HepG2 (cell line): ENCODE results near the gene USP25. TPM values are rescaled to one million over a fixed set of nuclear protein-coding genes. Genes with fewer than 3 reads are reported as not detected.

Source experiments
- ATAC-seq: fragments of 200-7000 bp; cut with Tn5 transposase; 3 replicates; pipeline ENCODE4 v1.9.1; 2020; ENCODE audit warnings: mild to moderate bottlenecking, moderate library complexity
- BruUV-seq: library from RNA; stranded (reverse); fragments of 400-500 nt; replicated peaks from 2 replicates; lab custom pipeline; 2021; lab: Mats Ljungman, UMichigan
- CTCF ChIA-PET: fragments of 300-600 bp; formaldehyde crosslinking; extraction: SDS; loops from one replicate; lab custom pipeline; 2021; ENCODE audit warnings: low total read pairs, inconsistent platforms, low intra/inter-chr PET ratio; lab: Yijun Ruan, JAX
- POLR2A ChIA-PET: fragments of 350-600 bp; sonication (Branson Sonifier 250); formaldehyde crosslinking; loops from one replicate; lab custom pipeline; 2020; ENCODE audit warnings: antibody characterized with exemption, inconsistent platforms; lab: Yijun Ruan, JAX
- DNase-seq: peaks from one replicate; pipeline ENCODE4 v3.0.0-alpha.2; 2015; ENCODE audit warnings: low spot score
- FAIRE-seq: peaks from 3 replicates; lab custom pipeline; 2011; peaks lifted over from hg19 to GRCh38; lab: Jason Lieb, UNC
- H2AFZ ChIP-seq: one replicate; pipeline ENCODE4 v1.6.1; 2011; ENCODE audit warnings: low read length, inconsistent platforms
- H3K27ac ChIP-seq: fragments of 300-600 bp; 3 replicates; pipeline ENCODE4 v1.8.0; 2011; ENCODE audit warnings: mixed run types, mild to moderate bottlenecking, mixed read lengths, low read length, inconsistent platforms; ENCODE audit not compliant: insufficient read depth; ENCODE audit errors: extremely low read length
- H3K27me3 ChIP-seq, 2 experiments: fragments of 200-600 bp in 1 of 2; 2 replicates in 1 of 2; 3 replicates in 1 of 2; pipeline versions ENCODE4 v1.6.0 to v1.8.0; 2011; ENCODE audit warnings: low read length in 2 of 2, mild to moderate bottlenecking in 2 of 2, moderate library complexity in 2 of 2, inconsistent platforms in 1 of 2; ENCODE audit not compliant: insufficient read depth in 2 of 2, control insufficient read depth in 1 of 2
- H3K36me3 ChIP-seq, 2 experiments: fragments of 200-600 bp in 1 of 2; replicated peaks in 1 of 2; 2 replicates in 1 of 2; 3 replicates in 1 of 2; pipeline versions ENCODE4 v1.5.1 to v1.8.0; 2011; ENCODE audit warnings: low read length in 2 of 2, inconsistent platforms in 1 of 2; ENCODE audit not compliant: insufficient read depth in 2 of 2, control insufficient read depth in 1 of 2
- H3K4me1 ChIP-seq: 2 replicates; pipeline ENCODE4 v1.5.1; 2012; ENCODE audit warnings: low read length, inconsistent platforms; ENCODE audit not compliant: insufficient read depth
- H3K4me2 ChIP-seq: 2 replicates; pipeline ENCODE4 v1.6.0; 2011; ENCODE audit warnings: low read depth, low read length, inconsistent platforms
- H3K4me3 ChIP-seq, 3 experiments: fragments of 200-600 bp in 1 of 3; sonication (generic), shearing (Covaris generic) in 1 of 3; replicated peaks in 1 of 3; 2 replicates each; pipeline ENCODE4 v1.5.1; 2011 to 2016; ENCODE audit warnings: low read length in 3 of 3, inconsistent platforms in 2 of 3, low read depth in 2 of 3, mild to moderate bottlenecking in 2 of 3, control low read depth in 1 of 3, mixed read lengths in 1 of 3; ENCODE audit not compliant: insufficient read depth in 1 of 3
- H3K79me2 ChIP-seq: one replicate; pipeline ENCODE4 v1.6.1; 2011; ENCODE audit warnings: low read length, inconsistent platforms; ENCODE audit not compliant: insufficient read depth
- H3K9ac ChIP-seq: 2 replicates; pipeline ENCODE4 v1.6.0; 2011; ENCODE audit warnings: mild to moderate bottlenecking, low read depth, low read length, inconsistent platforms; ENCODE audit not compliant: insufficient read depth
- H3K9me3 ChIP-seq: 2 replicates; pipeline ENCODE4 v1.5.1; 2012; ENCODE audit warnings: mild to moderate bottlenecking, low read length
- H4K20me1 ChIP-seq: 2 replicates; pipeline ENCODE4 v1.6.0; 2011; ENCODE audit warnings: inconsistent platforms, mild to moderate bottlenecking, low read length, moderate library complexity; ENCODE audit not compliant: insufficient read depth
- ETV6 ChIP-seq: sonication (generic); formaldehyde crosslinking; conservative IDR thresholded peaks from 2 replicates; pipeline ENCODE4 v1.4.0; 2020; ENCODE audit warnings: missing genetic modification reagents
- HNRNPLL ChIP-seq: fragments of 200-400 bp; formaldehyde crosslinking; IDR thresholded peaks from 2 replicates; pipeline ENCODE4 v1.6.1; 2017; ENCODE audit warnings: mild to moderate bottlenecking, low read depth, low read length; ENCODE audit not compliant: poor library complexity, severe bottlenecking
- MTERF4 ChIP-seq: sonication (generic); formaldehyde crosslinking; IDR thresholded peaks from 2 replicates; pipeline ENCODE4 v1.8.0; 2023; ENCODE audit warnings: mild to moderate bottlenecking, missing genetic modification reagents
- NR0B2 ChIP-seq: sonication (generic); formaldehyde crosslinking; IDR thresholded peaks from 2 replicates; pipeline ENCODE4 v1.4.0; 2020; ENCODE audit warnings: mild to moderate bottlenecking, missing genetic modification reagents
- RELA ChIP-seq: sonication (generic); formaldehyde crosslinking; IDR thresholded peaks from 2 replicates; pipeline ENCODE4 v1.4.0; 2020; ENCODE audit warnings: missing genetic modification reagents
- TFAP4 ChIP-seq: sonication (generic); IDR thresholded peaks from 2 replicates; pipeline ENCODE4 v1.6.1; 2016; ENCODE audit warnings: low read depth, borderline replicate concordance
- TIGD3 ChIP-seq: sonication (generic); formaldehyde crosslinking; IDR thresholded peaks from 2 replicates; pipeline ENCODE4 v1.5.1; 2020; ENCODE audit warnings: mild to moderate bottlenecking, missing genetic modification reagents, borderline replicate concordance
- ZNF34 ChIP-seq: sonication (generic); formaldehyde crosslinking; IDR thresholded peaks from 2 replicates; pipeline ENCODE4 v1.4.0; 2020; ENCODE audit warnings: mild to moderate bottlenecking, missing genetic modification reagents, borderline replicate concordance
- ZSCAN21 ChIP-seq: sonication (generic); formaldehyde crosslinking; IDR thresholded peaks from 2 replicates; pipeline ENCODE4 v1.8.0; 2022; ENCODE audit warnings: mild to moderate bottlenecking, missing genetic modification reagents, moderate library complexity, borderline replicate concordance
- WGBS: methylation state at CpG from one replicate; pipeline ENCODE4 v1.1.6; 2017; ENCODE audit warnings: low lambda C conversion rate; 5-methylcytosine and 5-hydroxymethylcytosine counted together
- in situ Hi-C: cut with HindIII; loops from 2 replicates; pipeline ENCODE4 v1.10.0; 2017; ENCODE audit warnings: low pct_unique_long_range_greater_than_20kb; ENCODE audit not compliant: extremely low pct_ligation_motif_present
- intact Hi-C: fragments of 100-400 bp; cut with micrococcal nuclease; formaldehyde crosslinking; loops from one replicate; pipeline ENCODE4 v1.10.0; 2022; ENCODE audit not compliant: unreplicated experiment
- polyA plus RNA-seq, 8 experiments: library from polyadenylated mRNA; depleted of rRNA in 3 of 8; stranded (reverse) in 7 of 8; unstranded in 1 of 8; fragments of >200 nt; fragmentation: Illumina TruSeq in 4 of 8; extraction: Trizol in 4 of 8; gene quantifications; 2 replicates each; pipeline versions ENCODE4 v1.2.1 to v1.2.3, GENCODE V29; 2011 to 2016; ENCODE audit warnings: low read depth in 4 of 8, missing spikeins in 1 of 8, mixed read lengths in 1 of 8; ENCODE audit not compliant: insufficient read depth in 1 of 8
- total RNA-seq, 5 experiments: library from RNA; depleted of rRNA; stranded (reverse); fragments of >200 nt; fragmentation: Illumina TruSeq; extraction: Trizol; gene quantifications; 2 replicates each; pipeline ENCODE4 v1.2.3, GENCODE V29; 2016; ENCODE audit warnings: low read depth in 1 of 5

USP25 gene
- total and polyA plus RNA-seq, 2 of the 13 experiments (the other 11 are each of a cell fraction or from before 2014, with no cell fraction given): 12.4 to 26.3 TPM

- H3K27me3 ChIP-seq: no peaks in the 10 kb centered on the region
- no peak overlapping the region for H3K27ac ChIP-seq
- FAIRE-seq (no peak), ATAC-seq (no peak), DNase-seq (no peak)
- in situ Hi-C loops: no loop called here
- TF ChIP-seq ZNF34 (CRISPR knock-in tag) (no peak), TIGD3 (CRISPR knock-in tag) (no peak), ZSCAN21 (CRISPR knock-in tag) (no peak), HNRNPLL (no peak), NR0B2 (CRISPR knock-in tag) (no peak), RELA (CRISPR knock-in tag) (no peak), ETV6 (CRISPR knock-in tag) (no peak), TFAP4 (no peak), MTERF4 (CRISPR knock-in tag) (no peak)
- no peaks in the 10 kb centered on the region for H3K36me3 ChIP-seq
- 0% methylated on average over 2 of the region's 2 CpGs for WGBS
- H3K79me2 ChIP-seq: no peaks in the 10 kb centered on the region
- H2AFZ ChIP-seq: no peak overlapping the region
- H3K9ac ChIP-seq: no peak overlapping the region
- no peak overlapping the region for H3K4me2 ChIP-seq
- no peaks in the 10 kb centered on the region for H3K9me3 ChIP-seq
- H3K4me3 ChIP-seq: no peak overlapping the region
- POLR2A ChIA-PET: no interaction called here
- no peaks in the 10 kb centered on the region for H3K4me1 ChIP-seq
- CTCF ChIA-PET: no interaction called here
- BruUV-seq: no TSS peak
- no peaks in the 10 kb centered on the region for H4K20me1 ChIP-seq
- intact Hi-C loops: no loop called here
Measured at GRCh38 chr21:15703932-15704331, 25.9 kb upstream of the USP25 start.
